ENCODE data around the gene ITPKC. TPM values are rescaled to one million over a fixed set of nuclear protein-coding genes. Genes with fewer than 3 reads are reported as not detected.
"Not testable (repeated sequence)": the region's sequence is repeated elsewhere in the genome, so short reads cannot be mapped to it uniquely, and the experiment has no call there.

ITPKC gene
- total and polyA plus RNA-seq, 3 experiments from 2014 or later: 5.5 to 8.9 (median 5.7) TPM

DNA sequence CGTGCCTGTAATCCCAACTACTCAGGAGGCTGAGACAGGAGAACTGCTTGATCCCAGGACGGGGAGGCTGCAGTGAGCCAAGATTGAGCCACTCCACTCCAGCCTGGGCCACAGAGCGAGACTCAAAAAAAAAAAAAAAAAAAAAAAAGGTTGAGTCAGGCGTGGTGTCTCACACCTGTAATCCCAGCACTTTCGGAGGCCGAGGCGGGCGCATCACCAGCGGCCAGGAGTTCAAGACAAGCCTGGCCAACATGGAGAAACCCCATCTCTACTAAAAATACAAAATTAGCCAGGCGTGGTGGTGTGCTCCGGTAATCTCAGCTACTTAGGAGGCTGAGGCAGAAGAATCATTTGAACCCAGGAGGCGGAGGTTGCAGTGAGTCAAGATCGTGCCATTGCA is 49.5 kb downstream of the ITPKC start:
- H3K36me3 ChIP-seq (ENCODE audit: insufficient read depth, low read length): peaks cover 47% of the 10 kb centered on the region
- peaks cover 45 to 61% (median 57%) of the 10 kb centered on the region in 3 donors for H3K4me1 Mint-ChIP-seq
- CTCF ChIA-PET: interaction anchor here (1.0 to 1.6 kb wide), 3 partner anchors 12 to 53 kb away, joined by 3 to 5 read pairs (median 3); partner anchors contain the start of gene RAB4B

DNA sequence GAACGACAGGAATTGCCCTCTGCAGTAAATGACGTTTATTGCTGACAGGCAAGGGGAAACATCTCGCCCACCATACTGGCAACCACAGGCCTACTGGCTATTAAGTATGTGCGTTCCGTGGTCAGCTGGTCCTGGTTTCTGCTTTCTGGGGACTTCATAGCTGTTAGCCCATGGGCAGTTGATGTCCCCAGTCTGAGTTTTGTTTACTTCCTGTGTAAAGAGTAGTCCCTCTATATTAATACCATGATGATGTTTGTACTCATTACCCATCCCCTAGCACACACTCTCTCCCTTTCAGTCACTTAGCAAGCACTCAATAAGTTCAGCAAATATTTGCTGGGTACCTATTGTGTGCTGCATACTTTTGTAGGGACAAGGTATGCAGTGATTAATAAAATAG is 52.0 kb downstream of the ITPKC start:
- Histone ChIP-seq H3K27ac (ENCODE audit: low read depth, low read length) (peak overlapping the region; percentile 4), H3K27me3 (ENCODE audit: insufficient read depth, low read length, poor library complexity, severe bottlenecking) (no peaks in the 10 kb centered on the region), H3K4me3 (ENCODE audit: low read length) (no peak overlapping the region), H3K4me1 (ENCODE audit: insufficient read depth, low read length) (peaks cover 27% of the 10 kb centered on the region), H3K9me3 (ENCODE audit: low read length) (no peaks in the 10 kb centered on the region), H3K36me3 (ENCODE audit: insufficient read depth, low read length) (peaks cover 23% of the 10 kb centered on the region)
- CTCF ChIA-PET: interaction anchor here (1.2 kb wide), 1 partner anchor 10 kb away, joined by 3 read pairs; no protein-coding TSS in a partner anchor
- no peaks in the 10 kb centered on the region for H3K27me3 Mint-ChIP-seq
- no peak overlapping the region for H3K4me3 Mint-ChIP-seq
- H3K4me1 Mint-ChIP-seq: peaks cover 29 to 38% (median 35%) of the 10 kb centered on the region in 3 donors
- H3K9me3 Mint-ChIP-seq: no peaks in the 10 kb centered on the region
- no peak for DNase-seq
- H3K36me3 Mint-ChIP-seq: peaks cover 13 to 46% (median 21%) of the 10 kb centered on the region in 3 donors
- H3K27ac Mint-ChIP-seq: peak overlapping the region in 2 of 8 donors; percentile 19 to 75
- POLR2A ChIA-PET: no interaction called here

More for the DNA sequence above, 49.5 kb downstream of the ITPKC start:
- DNase-seq; H3K4me3 Mint-ChIP-seq; H3K27me3 ChIP-seq (ENCODE audit: insufficient read depth, low read length, poor library complexity, severe bottlenecking); H3K9me3 Mint-ChIP-seq; H3K27ac ChIP-seq (ENCODE audit: low read depth, low read length); H3K9me3 ChIP-seq (ENCODE audit: low read length); H3K27me3 Mint-ChIP-seq; H3K4me3 ChIP-seq (ENCODE audit: low read length): not testable (repeated sequence)
- Mint-ChIP-seq H3K36me3 (peaks cover 21 to 66% (median 29%) of the 10 kb centered on the region in 3 donors), H3K27ac (peak overlapping the region in 2 of 8 donors; percentile 21 to 72)
- H3K4me1 ChIP-seq (ENCODE audit: insufficient read depth, low read length): peaks cover 33% of the 10 kb centered on the region
- POLR2A ChIA-PET: interaction anchor here (1.2 kb wide), 1 partner anchor 12 kb away, joined by 3 read pairs; the partner anchor contains the start of gene RAB4B

DNA sequence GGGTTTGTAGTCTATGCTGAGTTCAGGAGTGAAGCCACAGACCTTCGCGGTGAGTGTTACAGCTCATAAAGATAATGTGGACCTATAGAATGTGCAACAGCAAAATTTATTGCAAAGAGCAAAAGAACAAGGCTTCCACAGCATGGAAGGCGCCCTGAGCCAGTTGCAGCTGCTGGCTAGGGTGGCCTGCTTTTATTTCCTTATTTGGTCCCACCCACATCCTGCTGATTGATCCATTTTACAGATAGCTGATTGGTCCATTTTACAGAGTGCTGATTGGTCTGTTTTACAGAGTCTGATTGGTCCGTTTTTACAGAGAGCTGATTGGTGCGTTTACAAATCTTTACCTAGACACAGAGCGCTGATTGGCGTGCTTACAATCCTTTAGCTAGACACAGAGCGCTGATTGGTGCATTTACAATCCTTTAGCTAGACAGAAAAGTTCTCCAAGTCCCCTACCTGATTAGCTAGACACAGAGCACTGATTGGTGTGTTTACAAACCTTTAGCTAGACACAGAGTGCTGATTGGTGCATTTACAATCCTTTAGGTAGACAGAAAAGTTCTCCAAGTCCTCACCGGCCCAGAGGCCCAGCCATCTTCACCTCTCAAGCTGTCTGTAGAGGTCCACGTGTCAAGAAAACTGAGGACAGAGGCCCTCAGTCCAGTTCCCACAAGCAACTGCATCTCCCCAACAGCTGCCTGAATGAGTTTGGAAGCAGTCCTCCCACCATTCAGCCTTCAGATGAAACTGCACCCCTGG is 54.4 kb downstream of the ITPKC start:
- not testable (repeated sequence) for H3K9me3 Mint-ChIP-seq; H3K9me3 ChIP-seq (ENCODE audit: low read length); H3K27me3 Mint-ChIP-seq; H3K4me3 ChIP-seq (ENCODE audit: low read length); H3K27ac ChIP-seq (ENCODE audit: low read depth, low read length); H3K4me1 ChIP-seq (ENCODE audit: insufficient read depth, low read length); H3K36me3 ChIP-seq (ENCODE audit: insufficient read depth, low read length); H3K27me3 ChIP-seq (ENCODE audit: insufficient read depth, low read length, poor library complexity, severe bottlenecking)
- H3K27ac Mint-ChIP-seq: peak overlapping the region in 6 of 8 donors; percentile 17 to 86 (median 48)
- H3K4me1 Mint-ChIP-seq: peaks cover 13 to 19% (median 13%) of the 10 kb centered on the region in 3 donors
- H3K36me3 Mint-ChIP-seq: peaks cover 0 to 25% (median 8%) of the 10 kb centered on the region in 3 donors
- CTCF ChIA-PET: interaction anchor here (0.9 to 1.8 kb wide), 2 partner anchors 11 to 34 kb away, joined by 3 to 6 read pairs; no protein-coding TSS in a partner anchor
- peak overlapping the region in 2 of 7 donors; percentile 6 to 49 for H3K4me3 Mint-ChIP-seq
- POLR2A ChIA-PET: interaction anchor here (0.5 to 1.2 kb wide), 3 partner anchors 18 to 30 kb away, joined by 3 to 6 read pairs (median 4); partner anchors contain the start of genes ACTMAP and SNRPA
- peak in 2 of 5 donors; percentile 32 to 35 for DNase-seq

DNA sequence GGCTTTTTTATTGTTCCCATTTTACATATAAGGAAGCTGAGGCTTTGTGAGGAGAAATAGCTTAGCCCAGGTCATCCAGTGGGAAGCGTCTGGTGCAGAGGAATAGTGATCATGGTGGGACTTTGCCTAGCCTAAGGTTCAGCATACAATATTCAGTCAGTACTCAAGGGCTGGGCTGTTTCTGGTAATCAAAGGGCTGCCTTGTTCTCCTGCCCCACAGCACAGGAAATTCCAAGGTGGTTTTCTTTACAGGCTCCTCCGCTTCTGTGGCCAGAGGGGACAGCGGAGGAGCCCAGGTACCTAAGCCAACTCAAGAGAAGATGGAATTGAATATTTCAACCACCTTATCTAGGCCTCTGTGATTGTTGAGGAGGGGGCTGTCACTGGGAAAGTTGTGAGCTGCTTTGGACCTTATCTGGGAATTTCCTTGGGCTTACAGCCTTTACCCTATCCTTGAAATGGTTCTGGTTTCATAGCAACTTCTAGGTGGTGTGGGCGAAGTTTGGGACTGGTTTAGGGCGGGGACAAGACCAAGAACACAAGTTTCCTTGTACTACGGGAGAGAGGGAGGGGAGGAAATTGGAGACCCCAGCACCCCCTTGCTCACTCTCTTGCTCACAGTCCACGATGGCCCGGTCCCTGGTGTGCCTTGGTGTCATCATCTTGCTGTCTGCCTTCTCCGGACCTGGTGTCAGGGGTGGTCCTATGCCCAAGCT is 58.2 kb downstream of the ITPKC start, which contains the start of gene MIA:
Gene MIA (plus strand): TSS at position 606 of the 716 bp plus-strand sequence. CDS start 22 bp downstream, at position 628.
- DNase-seq: no peak
- H3K9me3 ChIP-seq (ENCODE audit: low read length): no peaks in the 10 kb centered on the region
- Mint-ChIP-seq H3K27ac (peak within 1 kb of the TSS in 7 of 8 donors; percentile 8 to 98 (median 72)), H3K4me1 (peaks cover 34 to 43% (median 39%) of the 10 kb centered on the region in 3 donors), H3K4me3 (peak within 1 kb of the TSS in 3 of 7 donors; percentile 30 to 44 (median 36)), H3K9me3 (no peaks in the 10 kb centered on the region), H3K36me3 (peaks cover 0 to 27% (median 8%) of the 10 kb centered on the region in 3 donors), H3K27me3 (no peaks in the 10 kb centered on the region)
- no peaks in the 10 kb centered on the region for H3K36me3 ChIP-seq (ENCODE audit: insufficient read depth, low read length)
- H3K4me1 ChIP-seq (ENCODE audit: insufficient read depth, low read length): peaks cover 32% of the 10 kb centered on the region
- H3K4me3 ChIP-seq (ENCODE audit: low read length): no peak within 1 kb of the TSS
- CTCF ChIA-PET: interaction anchor here (0.8 to 3.6 kb wide), 2 partner anchors 12 to 44 kb away, joined by 3 to 28 read pairs; no protein-coding TSS in a partner anchor
- POLR2A ChIA-PET: no interaction called here
- H3K27me3 ChIP-seq (ENCODE audit: insufficient read depth, low read length, poor library complexity, severe bottlenecking): no peaks in the 10 kb centered on the region
- peak within 1 kb of the TSS; percentile 95 for H3K27ac ChIP-seq (ENCODE audit: low read depth, low read length)

DNA sequence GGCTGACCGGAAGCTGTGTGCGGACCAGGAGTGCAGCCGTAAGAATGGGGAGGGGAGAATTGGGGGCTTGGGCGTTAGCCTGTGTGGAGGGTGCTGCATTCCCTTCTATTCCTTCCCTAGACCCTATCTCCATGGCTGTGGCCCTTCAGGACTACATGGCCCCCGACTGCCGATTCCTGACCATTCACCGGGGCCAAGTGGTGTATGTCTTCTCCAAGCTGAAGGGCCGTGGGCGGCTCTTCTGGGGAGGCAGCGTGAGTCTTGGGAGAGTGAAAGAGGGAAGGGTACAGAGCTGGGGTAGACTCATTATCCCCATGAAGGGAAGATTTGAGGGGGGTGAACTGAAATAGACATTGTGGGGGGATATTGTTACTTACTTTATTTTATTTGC is 58.7 kb downstream of the ITPKC start:
- Histone ChIP-seq H3K27me3 (ENCODE audit: insufficient read depth, low read length, poor library complexity, severe bottlenecking) (no peaks in the 10 kb centered on the region), H3K4me3 (ENCODE audit: low read length) (no peak overlapping the region), H3K9me3 (ENCODE audit: low read length) (no peaks in the 10 kb centered on the region), H3K36me3 (ENCODE audit: insufficient read depth, low read length) (no peaks in the 10 kb centered on the region), H3K27ac (ENCODE audit: low read depth, low read length) (no peak overlapping the region), H3K4me1 (ENCODE audit: insufficient read depth, low read length) (peaks cover 36% of the 10 kb centered on the region)
- DNase-seq: no peak
- POLR2A ChIA-PET: interaction anchor here (4.1 kb wide), 1 partner anchor 22 kb away, joined by 110 read pairs; the partner anchor contains the start of genes ACTMAP and SNRPA
- CTCF ChIA-PET: interaction anchor here (0.8 to 3.6 kb wide), 2 partner anchors 12 to 44 kb away, joined by 3 to 28 read pairs; no protein-coding TSS in a partner anchor
- no peaks in the 10 kb centered on the region for H3K9me3 Mint-ChIP-seq
- H3K27me3 Mint-ChIP-seq: peaks cover 0 to 1% of the 10 kb centered on the region in 2 donors
- peak overlapping the region in 5 of 8 donors; percentile 8 to 72 (median 29) for H3K27ac Mint-ChIP-seq
- H3K4me3 Mint-ChIP-seq: peak overlapping the region in 1 of 7 donors; percentile 36
- peaks cover 0 to 29% (median 8%) of the 10 kb centered on the region in 3 donors for H3K36me3 Mint-ChIP-seq
- peaks cover 36 to 45% (median 36%) of the 10 kb centered on the region in 3 donors for H3K4me1 Mint-ChIP-seq

DNA sequence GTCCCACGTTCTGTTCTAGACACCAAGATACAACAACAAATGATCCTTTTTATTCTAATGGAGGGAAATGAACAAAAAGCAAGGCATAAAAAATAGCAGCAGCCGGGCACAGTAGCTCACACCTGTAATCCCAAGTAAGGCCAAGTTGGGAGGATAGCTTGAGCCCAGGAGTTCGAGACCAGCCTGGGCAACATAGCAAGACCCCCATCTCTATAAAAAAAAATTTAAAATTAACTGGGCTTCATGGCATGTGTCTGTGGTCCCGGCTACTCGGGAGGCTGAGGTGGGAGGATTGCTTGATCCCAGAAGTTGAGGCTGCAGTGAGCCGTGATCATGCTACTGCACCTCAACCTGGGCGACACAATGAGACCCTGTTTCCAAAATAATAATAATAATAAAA is 59.5 kb downstream of the ITPKC start:
- Mint-ChIP-seq H3K4me3 (peak overlapping the region in 4 of 7 donors; percentile 30 to 92 (median 68)), H3K9me3 (no peaks in the 10 kb centered on the region), H3K4me1 (peaks cover 31 to 42% (median 31%) of the 10 kb centered on the region in 3 donors), H3K36me3 (peaks cover 0 to 27% (median 5%) of the 10 kb centered on the region in 3 donors), H3K27me3 (peaks cover 0 to 1% of the 10 kb centered on the region in 2 donors), H3K27ac (peak overlapping the region in 5 of 8 donors; percentile 52 to 99 (median 98))
- ChIA-PET POLR2A (interaction anchor here (2.9 to 4.1 kb wide), 2 partner anchors 23 kb away, joined by 72 to 110 read pairs; partner anchors contain the start of genes ACTMAP, EGLN2 and SNRPA), CTCF (interaction anchor here (3.1 to 3.9 kb wide), 3 partner anchors 23 to 43 kb away, joined by 18 to 38 read pairs (median 28); no protein-coding TSS in a partner anchor)
- Histone ChIP-seq H3K9me3 (ENCODE audit: low read length) (no peaks in the 10 kb centered on the region), H3K4me1 (ENCODE audit: insufficient read depth, low read length) (peaks cover 31% of the 10 kb centered on the region), H3K27ac (ENCODE audit: low read depth, low read length) (peak overlapping the region; percentile 95), H3K27me3 (ENCODE audit: insufficient read depth, low read length, poor library complexity, severe bottlenecking) (no peaks in the 10 kb centered on the region), H3K36me3 (ENCODE audit: insufficient read depth, low read length) (no peaks in the 10 kb centered on the region), H3K4me3 (ENCODE audit: low read length) (no peak overlapping the region)
- DNase-seq: no peak

DNA sequence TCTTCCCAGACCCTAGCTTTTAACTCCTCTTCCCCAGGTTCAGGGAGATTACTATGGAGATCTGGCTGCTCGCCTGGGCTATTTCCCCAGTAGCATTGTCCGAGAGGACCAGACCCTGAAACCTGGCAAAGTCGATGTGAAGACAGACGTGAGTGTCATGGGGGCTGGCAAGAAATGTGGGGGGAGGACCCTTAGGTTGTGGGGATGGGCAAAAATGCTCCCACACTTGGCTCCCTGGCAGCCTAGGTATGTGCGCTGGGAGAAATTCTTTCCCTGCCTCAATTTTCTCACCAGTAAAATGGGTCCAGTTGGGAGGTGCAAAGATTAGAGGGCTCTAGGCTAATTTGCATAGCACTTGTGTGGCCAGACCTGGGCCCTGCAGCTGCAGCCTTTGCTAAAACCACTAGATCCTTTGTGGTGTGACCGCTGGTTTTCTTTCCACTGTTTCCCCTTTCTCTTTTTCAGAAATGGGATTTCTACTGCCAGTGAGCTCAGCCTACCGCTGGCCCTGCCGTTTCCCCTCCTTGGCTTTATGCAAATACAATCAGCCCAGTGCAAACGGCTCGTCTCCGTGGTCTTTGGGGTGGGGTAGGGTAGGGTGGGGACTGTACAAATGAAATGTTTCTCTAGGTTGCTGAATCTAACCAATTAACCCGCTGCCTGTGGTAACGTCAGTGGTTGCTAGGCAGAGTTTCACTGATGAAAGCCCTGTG is 60.2 kb downstream of the ITPKC start:
- Histone ChIP-seq H3K27ac (ENCODE audit: low read depth, low read length) (peak overlapping the region; percentile 95), H3K4me1 (ENCODE audit: insufficient read depth, low read length) (peaks cover 31% of the 10 kb centered on the region), H3K4me3 (ENCODE audit: low read length) (peak overlapping the region; percentile 98), H3K9me3 (ENCODE audit: low read length) (no peaks in the 10 kb centered on the region), H3K27me3 (ENCODE audit: insufficient read depth, low read length, poor library complexity, severe bottlenecking) (no peaks in the 10 kb centered on the region), H3K36me3 (ENCODE audit: insufficient read depth, low read length) (no peaks in the 10 kb centered on the region)
- POLR2A ChIA-PET: interaction anchor here (0.6 to 4.1 kb wide), 14 partner anchors 9 to 487 kb away, joined by 3 to 110 read pairs (median 7); partner anchors contain the start of genes ACTMAP, COQ8B, EGLN2 and HNRNPUL1
- Mint-ChIP-seq H3K4me3 (peak overlapping the region; percentile 88 to 98 (median 92)), H3K4me1 (peaks cover 31 to 45% (median 34%) of the 10 kb centered on the region in 3 donors), H3K36me3 (peaks cover 0 to 28% (median 5%) of the 10 kb centered on the region in 3 donors), H3K27ac (peak overlapping the region; percentile 95 to 99 (median 98)), H3K9me3 (no peaks in the 10 kb centered on the region), H3K27me3 (peaks cover 0 to 1% of the 10 kb centered on the region in 2 donors)
- peak; percentile 78 to 94 (median 87) for DNase-seq
- CTCF ChIA-PET: interaction anchor here (1.0 to 3.9 kb wide), 10 partner anchors 11 to 42 kb away, joined by 4 to 38 read pairs (median 12); partner anchors contain the start of genes ACTMAP, EGLN2 and SNRPA
